Measurements from ENCODE around the gene ELP5. TPM values are rescaled to one million over a fixed set of nuclear protein-coding genes. Genes with fewer than 3 reads are reported as not detected.
A peak's percentile ranks its signal among the peaks of the same experiment; 100 is the strongest.

The ELP5 gene
- 10 to 100 TPM; 31.9 to 64.8 (median 35.7) TPM for polyA plus RNA-seq (ENCODE audit: insufficient read length in 10 of 10)
- long read RNA-seq, donor 1, transcript ELP5-204 (8 exons, 1,423 nt) = major isoform, 7 of 11 reads
- long read RNA-seq, donor 1, partial matches to known transcripts = 0 of 11 reads
- long read RNA-seq, donor 1, other reads (novel, unspliced or antisense) = 0 of 11 reads
- long read RNA-seq, donor 2, transcript ELP5-204 (8 exons, 1,423 nt) = major isoform, 5 of 9 reads
- long read RNA-seq, donor 2, partial matches to known transcripts = 0 of 9 reads
- long read RNA-seq, donor 2, other reads (novel, unspliced or antisense) = 0 of 9 reads
- long read RNA-seq, donor 3 = 0 reads
- long read RNA-seq, donor 4, transcript ELP5-204 (8 exons, 1,423 nt) = major isoform, 7 of 10 reads
- long read RNA-seq, donor 4, partial matches to known transcripts = 0 of 10 reads
- long read RNA-seq, donor 4, other reads (novel, unspliced or antisense) = 0 of 10 reads
- long read RNA-seq, donor 5, transcript ELP5-204 (8 exons, 1,423 nt) = minor isoform, 7 of 46 reads
- long read RNA-seq, donor 5, transcript ELP5-210 (4 exons, 687 nt) = major isoform, 31 of 46 reads
- long read RNA-seq, donor 5, partial matches to known transcripts = 5 of 46 reads
- long read RNA-seq, donor 5, other reads (novel, unspliced or antisense) = 0 of 46 reads
- long read RNA-seq, donor 6, transcript ELP5-204 (8 exons, 1,423 nt) = major isoform, 6 of 12 reads
- long read RNA-seq, donor 6, partial matches to known transcripts = 0 of 12 reads
- long read RNA-seq, donor 6, other reads (novel, unspliced or antisense) = 0 of 12 reads
- long read RNA-seq, donor 7, transcript ELP5-210 (4 exons, 687 nt) = major isoform, 14 of 23 reads
- long read RNA-seq, donor 7, partial matches to known transcripts = 0 of 23 reads
- long read RNA-seq, donor 7, other reads (novel, unspliced or antisense) = 0 of 23 reads
- long read RNA-seq, donor 8, transcript ELP5-210 (4 exons, 687 nt) = major isoform, 13 of 28 reads
- long read RNA-seq, donor 8, partial matches to known transcripts = 7 of 28 reads
- long read RNA-seq, donor 8, other reads (novel, unspliced or antisense) = 0 of 28 reads
- long read RNA-seq, donor 9, partial matches to known transcripts = 0 of 5 reads
- long read RNA-seq, donor 9, other reads (novel, unspliced or antisense) = 0 of 5 reads

- DNase-seq = peak; percentile 94 to 98 (median 95)
These were observed at the start of gene ELP5 for GRCh38 chr17:7252176-7253043. Gene ELP5 (plus strand): TSS chr17:7252215. CDS start chr17:7252551, 336 bp downstream.

GRCh38 chr17:7203391-7203790, 48.6 kb upstream of the ELP5 start:
- no peak for DNase-seq

- DNase-seq = peak in 1 of 3 donors; percentile 58
These were observed 47.7 kb upstream of the ELP5 start for GRCh38 chr17:7204336-7204735.

GRCh38 chr17:7204828-7205461, 47.1 kb upstream of the ELP5 start:
- DNase-seq = peak; percentile 84 to 96 (median 92)

GRCh38 chr17:7205561-7205960, 46.5 kb upstream of the ELP5 start:
- no peak for DNase-seq

- peak in 2 of 3 donors; percentile 55 to 79 for DNase-seq
These were observed 44.7 kb upstream of the ELP5 start for GRCh38 chr17:7207120-7208001.

GRCh38 chr17:7208027-7208571, 43.9 kb upstream of the ELP5 start:
- peak in 1 of 3 donors; percentile 43 for DNase-seq

- DNase-seq = no peak
These were observed 43.1 kb upstream of the ELP5 start for GRCh38 chr17:7208754-7209460.

GRCh38 chr17:7211491-7212273, 40.3 kb upstream of the ELP5 start:
- no peak for DNase-seq

- DNase-seq = peak; percentile 78 to 94 (median 89)
These were observed 38.1 kb upstream of the ELP5 start for GRCh38 chr17:7213895-7214299.

GRCh38 chr17:7214300-7215135, 37.5 kb upstream of the ELP5 start:
- DNase-seq = peak; percentile 98 to 99 (median 98)

GRCh38 chr17:7215136-7215638, 36.8 kb upstream of the ELP5 start:
- DNase-seq = no peak

GRCh38 chr17:7215652-7216180, 36.3 kb upstream of the ELP5 start:
- no peak for DNase-seq

GRCh38 chr17:7216242-7217112, 35.5 kb upstream of the ELP5 start:
- DNase-seq = peak in 1 of 3 donors; percentile 39

Data from muscle of back (tissue), 13 donors.